ENCODE results near the gene MACROD2.

The MACROD2 gene

GRCh38 chr20:14055127-14055742, 59.9 kb downstream of the MACROD2 start:
- TF ChIP-seq, protein P1, sequence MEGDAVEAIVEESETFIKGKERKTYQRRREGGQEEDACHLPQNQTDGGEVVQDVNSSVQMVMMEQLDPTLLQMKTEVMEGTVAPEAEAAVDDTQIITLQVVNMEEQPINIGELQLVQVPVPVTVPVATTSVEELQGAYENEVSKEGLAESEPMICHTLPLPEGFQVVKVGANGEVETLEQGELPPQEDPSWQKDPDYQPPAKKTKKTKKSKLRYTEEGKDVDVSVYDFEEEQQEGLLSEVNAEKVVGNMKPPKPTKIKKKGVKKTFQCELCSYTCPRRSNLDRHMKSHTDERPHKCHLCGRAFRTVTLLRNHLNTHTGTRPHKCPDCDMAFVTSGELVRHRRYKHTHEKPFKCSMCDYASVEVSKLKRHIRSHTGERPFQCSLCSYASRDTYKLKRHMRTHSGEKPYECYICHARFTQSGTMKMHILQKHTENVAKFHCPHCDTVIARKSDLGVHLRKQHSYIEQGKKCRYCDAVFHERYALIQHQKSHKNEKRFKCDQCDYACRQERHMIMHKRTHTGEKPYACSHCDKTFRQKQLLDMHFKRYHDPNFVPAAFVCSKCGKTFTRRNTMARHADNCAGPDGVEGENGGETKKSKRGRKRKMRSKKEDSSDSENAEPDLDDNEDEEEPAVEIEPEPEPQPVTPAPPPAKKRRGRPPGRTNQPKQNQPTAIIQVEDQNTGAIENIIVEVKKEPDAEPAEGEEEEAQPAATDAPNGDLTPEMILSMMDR (IDR thresholded peaks at IDR 0.05; ENCODE audit: borderline replicate concordance, insufficient read depth, low read depth, low read length), result no peak
- H3K4me3 ChIP-seq (ENCODE audit: low read depth, low read length), result no peak overlapping the region

DNA sequence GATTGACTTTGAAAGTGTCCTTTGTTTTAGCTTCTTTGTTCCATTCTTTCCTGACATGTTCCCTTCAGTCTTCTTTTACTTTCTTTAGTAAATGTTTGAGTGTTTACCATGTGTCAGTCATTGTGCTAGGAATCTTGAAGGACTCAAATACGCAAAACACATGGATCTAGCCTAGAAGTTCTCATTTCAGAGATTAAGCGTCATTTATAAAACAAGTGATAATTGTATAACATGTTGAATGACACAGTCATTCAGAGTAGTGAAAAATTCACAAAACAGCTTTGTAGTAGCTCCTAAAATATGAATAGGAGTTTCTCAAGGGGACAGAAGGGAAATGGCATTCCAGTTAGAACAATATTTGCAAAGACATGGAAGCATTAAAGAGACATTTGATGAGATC, 66.9 kb downstream of the MACROD2 start:
- TF ChIP-seq, protein P1 (IDR thresholded peaks at IDR 0.05; ENCODE audit: borderline replicate concordance, insufficient read depth, low read depth, low read length), result no peak
- H3K4me3 ChIP-seq (ENCODE audit: low read depth, low read length), result no peak overlapping the region

DNA sequence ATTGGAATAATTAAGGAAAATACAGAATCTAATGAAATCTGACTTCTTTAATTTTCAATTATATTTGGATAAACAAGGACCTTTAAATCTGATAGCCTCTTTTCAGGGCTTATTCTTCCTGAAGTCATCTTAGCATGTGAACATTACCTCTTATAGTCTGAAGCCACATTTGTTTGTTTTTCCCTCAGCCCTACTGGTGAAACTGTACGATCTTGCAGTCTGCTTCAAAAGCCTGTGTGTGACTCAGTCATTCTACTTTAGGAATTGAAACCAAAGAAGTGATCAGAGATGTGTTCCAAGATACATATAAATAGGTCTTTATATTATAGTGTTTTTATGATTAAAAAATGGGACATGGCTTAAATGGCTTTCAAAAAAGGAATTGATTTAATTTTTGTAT, 67.5 kb downstream of the MACROD2 start:
- TF ChIP-seq, protein P1 (IDR thresholded peaks at IDR 0.05; ENCODE audit: borderline replicate concordance, insufficient read depth, low read depth, low read length), result no peak
- H3K4me3 ChIP-seq (ENCODE audit: low read depth, low read length), result no peak overlapping the region

GRCh38 chr20:14064333-14064732, 69.0 kb downstream of the MACROD2 start:
- TF ChIP-seq, protein P1 (IDR thresholded peaks at IDR 0.05; ENCODE audit: borderline replicate concordance, insufficient read depth, low read depth, low read length), result no peak
- H3K4me3 ChIP-seq (ENCODE audit: low read depth, low read length), result no peak overlapping the region

DNA sequence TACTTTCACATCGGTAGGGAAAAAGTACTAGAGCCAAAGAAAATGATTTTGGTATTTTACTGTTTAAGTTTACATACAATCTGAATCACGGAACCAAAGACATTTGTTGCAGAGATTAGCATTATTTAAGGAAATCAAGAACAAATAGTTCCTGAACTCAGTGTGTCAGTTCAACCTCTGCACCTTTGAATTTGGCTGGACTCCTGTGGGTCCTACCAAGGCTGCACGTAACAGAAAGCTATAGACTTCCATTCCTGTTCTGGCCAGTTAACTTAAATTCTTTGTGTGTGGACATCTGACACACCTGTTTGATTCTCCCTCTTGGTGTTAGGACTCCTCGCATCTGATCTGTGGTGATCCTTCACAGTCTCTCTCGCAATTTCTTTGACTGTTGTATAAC, 69.6 kb downstream of the MACROD2 start:
- TF ChIP-seq, protein P1 (IDR thresholded peaks at IDR 0.05; ENCODE audit: borderline replicate concordance, insufficient read depth, low read depth, low read length), result no peak
- H3K4me3 ChIP-seq (ENCODE audit: low read depth, low read length), result no peak overlapping the region

GRCh38 chr20:14065774-14066173, 70.5 kb downstream of the MACROD2 start:
- H3K4me3 ChIP-seq (ENCODE audit: low read depth, low read length), result no peak overlapping the region
- TF ChIP-seq, protein P1 (IDR thresholded peaks at IDR 0.05; ENCODE audit: borderline replicate concordance, insufficient read depth, low read depth, low read length), result no peak

GRCh38 chr20:14067603-14068002, 72.3 kb downstream of the MACROD2 start:
- no peak overlapping the region for H3K4me3 ChIP-seq (ENCODE audit: low read depth, low read length)
- TF ChIP-seq, protein P1 (IDR thresholded peaks at IDR 0.05; ENCODE audit: borderline replicate concordance, insufficient read depth, low read depth, low read length), result no peak

Data from GM12875 (cell line).